Smooth muscle cell (in vitro differentiated cells): ENCODE measurements around the gene RPS16. TPM values are rescaled to one million over a fixed set of nuclear protein-coding genes. Genes with fewer than 3 reads are reported as not detected.

Source experiments
- DNase-seq: peaks from one replicate; lab custom pipeline; 2025; ENCODE audit not compliant: unreplicated experiment; lab: John Stamatoyannopoulos, UW
- H2AFZ ChIP-seq: fragments of 200-600 bp; sonication (generic); 2 replicates; pipeline ENCODE4 v1.6.0; 2016; ENCODE audit warnings: antibody characterized with exemption, low read depth, mild to moderate bottlenecking
- H3F3A ChIP-seq: fragments of 200-600 bp; sonication (generic); 2 replicates; pipeline ENCODE4 v1.6.0; 2017; ENCODE audit warnings: antibody characterized with exemption, low read depth
- H3K27ac ChIP-seq: fragments of 200-600 bp; sonication (generic); 2 replicates; pipeline ENCODE4 v1.5.1; 2016; ENCODE audit warnings: low read depth, mild to moderate bottlenecking
- H3K27me3 ChIP-seq: fragments of 200-600 bp; sonication (generic); 2 replicates; pipeline ENCODE4 v1.6.1; 2016; ENCODE audit warnings: low read depth, mild to moderate bottlenecking
- H3K36me3 ChIP-seq: fragments of 200-600 bp; sonication (generic); 2 replicates; pipeline ENCODE4 v1.5.1; 2016; ENCODE audit warnings: low read depth
- H3K4me1 ChIP-seq: fragments of 200-600 bp; sonication (generic); 2 replicates; pipeline ENCODE4 v1.5.1; 2016; ENCODE audit warnings: low read depth
- H3K4me2 ChIP-seq: fragments of 200-600 bp; sonication (generic); 2 replicates; pipeline ENCODE4 v1.6.0; 2016; ENCODE audit warnings: mild to moderate bottlenecking
- H3K4me3 ChIP-seq: fragments of 200-600 bp; sonication (generic); 2 replicates; pipeline ENCODE4 v1.5.1; 2016; ENCODE audit warnings: mild to moderate bottlenecking
- H3K79me2 ChIP-seq: fragments of 200-600 bp; sonication (generic); 2 replicates; pipeline ENCODE4 v1.6.0; 2016; ENCODE audit warnings: low read depth, mild to moderate bottlenecking
- H3K9ac ChIP-seq: fragments of 200-600 bp; sonication (generic); 2 replicates; pipeline ENCODE4 v1.6.0; 2016; ENCODE audit warnings: low read depth
- H3K9me3 ChIP-seq: fragments of 200-600 bp; sonication (generic); replicated peaks from 2 replicates; pipeline ENCODE4 v1.5.1; 2016; ENCODE audit warnings: low read depth
- H4K20me1 ChIP-seq: fragments of 200-600 bp; sonication (generic); 2 replicates; pipeline ENCODE4 v1.6.0; 2016; ENCODE audit warnings: low read depth
- CTCF ChIP-seq: fragments of 200-600 bp; sonication (generic); IDR thresholded peaks from 2 replicates; pipeline ENCODE4 v1.5.1; 2017; ENCODE audit warnings: borderline replicate concordance, mild to moderate bottlenecking, antibody characterized with exemption; ENCODE audit not compliant: insufficient read depth, poor library complexity, severe bottlenecking
- WGBS: methylation state at CpG from one replicate; pipeline ENCODE4 v1.1.7; 2016; ENCODE audit warnings: low lambda C conversion rate; 5-methylcytosine and 5-hydroxymethylcytosine counted together
- polyA plus RNA-seq: library from polyadenylated mRNA; unstranded; fragments of >200 nt; fragmentation: Nextera tagmentation; extraction: Ambion mirVana; gene quantifications from 2 replicates; pipeline ENCODE4 v1.2.1, GENCODE V29; 2016
- total RNA-seq: library from RNA; depleted of rRNA; stranded (reverse); fragments of >200 nt; gene quantifications from 2 replicates; pipeline ENCODE4 v1.2.3, GENCODE V29; 2014

RPS16 gene
- total RNA-seq (82.2 and 97.1 TPM in 2 replicates), polyA plus RNA-seq (539 and 567 TPM in 2 replicates)

GRCh38 chr19:39435499-39436349, at the start of gene RPS16:
Gene RPS16, minus strand, starts transcription at chr19:39435949. Its CDS starts 54 bp downstream, at chr19:39435895.
- Histone ChIP-seq H3K4me1 (peaks cover 20% of the 10 kb centered on the region), H3K79me2 (peaks cover 32% of the 10 kb centered on the region), H3K36me3 (peaks cover 15% of the 10 kb centered on the region), H3F3A (peaks cover 32% of the 10 kb centered on the region), H3K27me3 (no peaks in the 10 kb centered on the region), H3K4me2 (peak within 1 kb of the TSS; percentile 98), H3K9me3 (no peaks in the 10 kb centered on the region), H3K27ac (peak within 1 kb of the TSS; percentile 76), H4K20me1 (peaks cover 24% of the 10 kb centered on the region), H3K9ac (peak within 1 kb of the TSS; percentile 95), H2AFZ (no peak within 1 kb of the TSS), H3K4me3 (peak within 1 kb of the TSS; percentile 98)
- TF ChIP-seq CTCF, result no peak
- DNase-seq, result peak; percentile 93
- WGBS, result 1% methylated on average over 59 of the region's 61 CpGs

- H3K27ac ChIP-seq, result no peak overlapping the region
- no peak for DNase-seq
- no peak overlapping the region for H3K9ac ChIP-seq
- peaks cover 18% of the 10 kb centered on the region for H3K79me2 ChIP-seq
- H2AFZ ChIP-seq, result no peak overlapping the region
- no peaks in the 10 kb centered on the region for H3K9me3 ChIP-seq
- peaks cover 4% of the 10 kb centered on the region for H3F3A ChIP-seq
- H3K4me2 ChIP-seq, result no peak overlapping the region
- TF ChIP-seq CTCF, result no peak
- no peaks in the 10 kb centered on the region for H4K20me1 ChIP-seq
- peaks cover 14% of the 10 kb centered on the region for H3K4me1 ChIP-seq
- 92% methylated on average over 6 of the region's 6 CpGs for WGBS
- no peak overlapping the region for H3K4me3 ChIP-seq
- H3K36me3 ChIP-seq, result no peaks in the 10 kb centered on the region
- H3K27me3 ChIP-seq, result no peaks in the 10 kb centered on the region
Observed at GRCh38 chr19:39483141-39483540, 47.4 kb upstream of the RPS16 start.

GRCh38 chr19:39481676-39482075, 45.9 kb upstream of the RPS16 start:
- no peaks in the 10 kb centered on the region for H3K9me3 ChIP-seq
- peak overlapping the region; percentile 96 for H3K9ac ChIP-seq
- H3K36me3 ChIP-seq, result no peaks in the 10 kb centered on the region
- H3K79me2 ChIP-seq, result peaks cover 18% of the 10 kb centered on the region
- peaks cover 4% of the 10 kb centered on the region for H3F3A ChIP-seq
- H3K4me3 ChIP-seq, result peak overlapping the region; percentile 81
- peak overlapping the region; percentile 94 for H3K4me2 ChIP-seq
- DNase-seq, result no peak
- no peak for TF ChIP-seq CTCF
- peak overlapping the region; percentile 79 for H3K27ac ChIP-seq
- H3K27me3 ChIP-seq, result no peaks in the 10 kb centered on the region
- no peak overlapping the region for H2AFZ ChIP-seq
- H3K4me1 ChIP-seq, result peaks cover 14% of the 10 kb centered on the region
- no peaks in the 10 kb centered on the region for H4K20me1 ChIP-seq
- WGBS, result 87% methylated on average over 11 of the region's 11 CpGs
